Fibroblast of lung (primary cell): Measurements from ENCODE around the gene EDC3. TPM values are rescaled to one million over a fixed set of nuclear protein-coding genes. Genes with fewer than 3 reads are reported as not detected.

Source experiments
- DNase-seq, 2 donors: peaks; one replicate each; pipeline versions ENCODE4 v3.0.0 to v3.0.0-alpha.2; 2010; ENCODE audit warnings: low read depth in 2 of 2
- H2AFZ ChIP-seq: 2 replicates; pipeline ENCODE4 v1.5.1; 2012; ENCODE audit warnings: low read length, control low read depth, inconsistent platforms
- H3K27ac ChIP-seq: 2 replicates; pipeline ENCODE4 v1.5.1; 2011; ENCODE audit warnings: low read length, control low read depth; ENCODE audit not compliant: insufficient read depth
- H3K27me3 ChIP-seq: 2 replicates; pipeline ENCODE4 v1.5.1; 2011; ENCODE audit warnings: mild to moderate bottlenecking, low read length; ENCODE audit not compliant: control insufficient read depth, insufficient read depth
- H3K36me3 ChIP-seq: 2 replicates; pipeline ENCODE4 v1.5.1; 2011; ENCODE audit warnings: low read length; ENCODE audit not compliant: control insufficient read depth, insufficient read depth
- H3K4me1 ChIP-seq: 2 replicates; pipeline ENCODE4 v1.5.1; 2011; ENCODE audit warnings: low read length; ENCODE audit not compliant: control insufficient read depth, insufficient read depth; ENCODE audit errors: extremely low read depth
- H3K4me2 ChIP-seq: 2 replicates; pipeline ENCODE4 v1.5.1; 2011; ENCODE audit warnings: low read length, control low read depth; ENCODE audit not compliant: insufficient read depth; ENCODE audit errors: extremely low read depth
- H3K4me3 ChIP-seq, 4 experiments: fragments of 200-600 bp in 1 of 4; sonication (generic) in 1 of 4; replicated peaks in 1 of 4; 2 replicates each; pipeline ENCODE4 v1.5.1; 2011 to 2016; ENCODE audit warnings: low read length in 4 of 4, low read depth in 3 of 4, mild to moderate bottlenecking in 3 of 4, control low read depth in 2 of 4, inconsistent platforms in 1 of 4, mixed read lengths in 1 of 4; ENCODE audit not compliant: insufficient read depth in 1 of 4; ENCODE audit errors: control extremely low read depth in 1 of 4
- H3K79me2 ChIP-seq: 2 replicates; pipeline ENCODE4 v1.5.1; 2012; ENCODE audit warnings: mild to moderate bottlenecking, low read length, inconsistent platforms; ENCODE audit not compliant: control insufficient read depth, insufficient read depth
- H3K9ac ChIP-seq: 2 replicates; pipeline ENCODE4 v1.5.1; 2011; ENCODE audit warnings: mild to moderate bottlenecking, low read length, control low read depth; ENCODE audit not compliant: insufficient read depth
- H3K9me3 ChIP-seq: 2 replicates; pipeline ENCODE4 v1.5.1; 2012; ENCODE audit warnings: low read depth, low read length; ENCODE audit not compliant: control insufficient read depth, insufficient read depth
- H4K20me1 ChIP-seq: 2 replicates; pipeline ENCODE4 v1.5.1; 2011; ENCODE audit warnings: low read length; ENCODE audit not compliant: control insufficient read depth, insufficient read depth; ENCODE audit errors: extremely low read depth
- CTCF ChIP-seq, 2 donors: IDR thresholded peaks in 1 of 2; conservative IDR thresholded peaks in 1 of 2; 1 replicate in 1 of 2; 2 replicates in 1 of 2; pipeline ENCODE4 v1.5.1; 2011 to 2012; ENCODE audit warnings: low read length in 2 of 2, control low read depth in 1 of 2, inconsistent platforms in 1 of 2, low read depth in 1 of 2, mild to moderate bottlenecking in 1 of 2
- EZH2 ChIP-seq: IDR thresholded peaks from 2 replicates; pipeline ENCODE4 v1.5.1; 2012; ENCODE audit warnings: low read length, control low read depth, mild to moderate bottlenecking; ENCODE audit errors: missing control alignments
- polyA plus RNA-seq, 2 donors: library from polyadenylated mRNA; depleted of rRNA in 1 of 2; stranded (reverse) in 1 of 2; unstranded in 1 of 2; fragments of >200 nt; gene quantifications; 2 replicates each; pipeline ENCODE4 v1.2.1, GENCODE V29; 2011 to 2012; ENCODE audit warnings: missing spikeins in 1 of 2
- total RNA-seq: library from RNA; depleted of rRNA; stranded (reverse); fragments of >200 nt; gene quantifications from 2 replicates; pipeline ENCODE4 v1.2.1, GENCODE V29; 2014

EDC3 gene
- total and polyA plus RNA-seq, 2 donors (not counting 1 experiment from before 2014, with no cell fraction given), result 8.9 to 25.8 TPM

GRCh38 chr15:74604983-74605794 is 90.6 kb downstream of the EDC3 start:
- H4K20me1 ChIP-seq, result no peaks in the 10 kb centered on the region
- no peak for DNase-seq
- H3K4me1 ChIP-seq, result no peaks in the 10 kb centered on the region
- no peak overlapping the region for H3K4me3 ChIP-seq
- no peak overlapping the region for H3K9ac ChIP-seq
- H3K36me3 ChIP-seq, result no peaks in the 10 kb centered on the region
- no peak for TF ChIP-seq CTCF (conservative IDR thresholded peaks at IDR 0.05 in 1 of 2, IDR thresholded peaks at IDR 0.05 in 1 of 2; ENCODE audit: low read depth in 1 of 2, low read length in 2 of 2)
- TF ChIP-seq EZH2, result no peak
- peaks cover 8% of the 10 kb centered on the region for H3K27me3 ChIP-seq
- no peaks in the 10 kb centered on the region for H3K9me3 ChIP-seq
- H3K27ac ChIP-seq, result no peak overlapping the region
- H2AFZ ChIP-seq, result no peak overlapping the region
- no peaks in the 10 kb centered on the region for H3K79me2 ChIP-seq
- H3K4me2 ChIP-seq, result no peak overlapping the region

GRCh38 chr15:74603789-74604705 is 91.8 kb downstream of the EDC3 start:
- H3K27ac ChIP-seq, result no peak overlapping the region
- H3K36me3 ChIP-seq, result no peaks in the 10 kb centered on the region
- no peak overlapping the region for H3K4me3 ChIP-seq
- H3K4me1 ChIP-seq, result no peaks in the 10 kb centered on the region
- no peak for TF ChIP-seq EZH2
- TF ChIP-seq CTCF (conservative IDR thresholded peaks at IDR 0.05 in 1 of 2, IDR thresholded peaks at IDR 0.05 in 1 of 2; ENCODE audit: low read depth in 1 of 2, low read length in 2 of 2), result no peak
- H3K79me2 ChIP-seq, result no peaks in the 10 kb centered on the region
- no peaks in the 10 kb centered on the region for H4K20me1 ChIP-seq
- H3K4me2 ChIP-seq, result no peak overlapping the region
- H3K27me3 ChIP-seq, result peaks cover 8% of the 10 kb centered on the region
- H3K9ac ChIP-seq, result no peak overlapping the region
- H3K9me3 ChIP-seq, result no peaks in the 10 kb centered on the region
- no peak for DNase-seq
- H2AFZ ChIP-seq, result no peak overlapping the region
